GM12878 (cell line): ENCODE measurements around the gene PYGB. TPM values are rescaled to one million over a fixed set of nuclear protein-coding genes. Genes with fewer than 3 reads are reported as not detected.

Experiments used
- ATAC-seq: fragments of 200-7000 bp; cut with Tn5 transposase; 3 replicates; pipeline ENCODE4 v1.9.1; 2020; ENCODE audit warnings: mild to moderate bottlenecking, moderate library complexity
- BruUV-seq: library from RNA; stranded (reverse); fragments of 400-500 nt; replicated peaks from 2 replicates; lab custom pipeline; 2021; lab: Mats Ljungman, UMichigan
- CTCF ChIA-PET: fragments of 300-600 bp; sonication (Branson Sonifier 250); formaldehyde crosslinking; extraction: SDS; loops from one replicate; lab custom pipeline; 2021; ENCODE audit warnings: inconsistent platforms; lab: Yijun Ruan, JAX
- POLR2A ChIA-PET: fragments of 350-600 bp; formaldehyde crosslinking; extraction: SDS; loops from one replicate; lab custom pipeline; 2021; ENCODE audit warnings: inconsistent platforms; lab: Charles Lee
- RAD21 ChIA-PET: fragments of 300-600 bp; sonication (Branson Sonifier 250); formaldehyde crosslinking; loops from one replicate; lab custom pipeline; 2023; ENCODE audit warnings: antibody characterized with exemption; ENCODE audit not compliant: unreplicated experiment; lab: Charles Lee
- SMC1A ChIA-PET: fragments of 300-600 bp; sonication (Branson Sonifier 250); formaldehyde crosslinking; loops from one replicate; lab custom pipeline; 2023; ENCODE audit not compliant: unreplicated experiment, uncharacterized antibody; lab: Charles Lee
- DNase-seq: peaks from one replicate; pipeline ENCODE4 v3.0.0-alpha.2; 2011; ENCODE audit warnings: low read depth, low spot score
- FAIRE-seq: peaks from 3 replicates; lab custom pipeline; 2011; peaks lifted over from hg19 to GRCh38; lab: Jason Lieb, UNC
- H2AFZ ChIP-seq: 2 replicates; pipeline ENCODE4 v1.6.0; 2011; ENCODE audit warnings: low read depth, low read length, control low read depth; ENCODE audit not compliant: control insufficient read depth
- H3K27ac ChIP-seq: 2 replicates; pipeline ENCODE4 v1.5.1; 2011; ENCODE audit warnings: control low read depth; ENCODE audit not compliant: control insufficient read depth, insufficient read depth
- H3K27me3 ChIP-seq, 2 experiments: replicated peaks in 1 of 2; 2 replicates each; pipeline versions ENCODE4 v1.6.0 to v1.6.1; 2011; ENCODE audit warnings: low read length in 1 of 2; ENCODE audit not compliant: control insufficient read depth in 2 of 2, insufficient read depth in 2 of 2
- H3K36me3 ChIP-seq, 2 experiments: 2 replicates each; pipeline ENCODE4 v1.5.1; 2011; ENCODE audit warnings: low read length in 1 of 2; ENCODE audit not compliant: control insufficient read depth in 2 of 2, insufficient read depth in 2 of 2
- H3K4me1 ChIP-seq: 2 replicates; pipeline ENCODE4 v1.6.1; 2011; ENCODE audit warnings: mild to moderate bottlenecking, low read length, moderate library complexity, mixed read lengths; ENCODE audit not compliant: control insufficient read depth, insufficient read depth
- H3K4me2 ChIP-seq: 2 replicates; pipeline ENCODE4 v1.6.0; 2011; ENCODE audit warnings: control low read depth; ENCODE audit not compliant: control insufficient read depth, insufficient read depth
- H3K4me3 ChIP-seq: fragments of 200-600 bp; sonication (generic); 2 replicates; pipeline ENCODE4 v1.5.1; 2016
- H3K79me2 ChIP-seq: 2 replicates; pipeline ENCODE4 v1.6.0; 2011; ENCODE audit warnings: low read length; ENCODE audit not compliant: control insufficient read depth, insufficient read depth
- H3K9ac ChIP-seq: 2 replicates; pipeline ENCODE4 v1.8.0; 2011; ENCODE audit warnings: low read length, control low read depth, mixed read lengths; ENCODE audit not compliant: control insufficient read depth, insufficient read depth
- H3K9me3 ChIP-seq: replicated peaks from 3 replicates; pipeline ENCODE4 v1.5.1; 2011; ENCODE audit warnings: mild to moderate bottlenecking, low read length; ENCODE audit not compliant: control insufficient read depth, insufficient read depth
- H4K20me1 ChIP-seq: 2 replicates; pipeline ENCODE4 v1.6.0; 2011; ENCODE audit not compliant: control insufficient read depth, insufficient read depth
- ATF2 ChIP-seq: IDR thresholded peaks from 2 replicates; pipeline ENCODE4 v1.6.1; 2012; ENCODE audit warnings: low read length, inconsistent platforms
- BHLHE40 ChIP-seq, 2 experiments: fragments of 450-650 bp in 1 of 2; IDR thresholded peaks; 2 replicates each; pipeline ENCODE4 v1.6.1; 2011 to 2017; ENCODE audit warnings: low read depth in 2 of 2, borderline replicate concordance in 1 of 2, improper control_type of control experiment in 1 of 2, low read length in 1 of 2, mild to moderate bottlenecking in 1 of 2
- CTCF ChIP-seq, 3 experiments: IDR thresholded peaks in 2 of 3; conservative IDR thresholded peaks in 1 of 3; 2 replicates each; pipeline ENCODE4 v1.5.1; 2011; ENCODE audit warnings: low read depth in 3 of 3, low read length in 3 of 3, mild to moderate bottlenecking in 3 of 3, control low read depth in 2 of 3, moderate library complexity in 2 of 3, inconsistent platforms in 1 of 3, mixed read lengths in 1 of 3; ENCODE audit not compliant: control insufficient read depth in 2 of 3, insufficient read depth in 1 of 3; ENCODE audit errors: extremely low read depth in 1 of 3
- DPF2 ChIP-seq: fragments of 450-650 bp; IDR thresholded peaks from 2 replicates; pipeline ENCODE4 v1.6.1; 2017; ENCODE audit warnings: mild to moderate bottlenecking
- EGR1 ChIP-seq, 2 experiments: IDR thresholded peaks; 1 replicate in 1 of 2; 2 replicates in 1 of 2; pipeline ENCODE4 v1.6.1; 2011 to 2012; ENCODE audit warnings: low read depth in 2 of 2, low read length in 2 of 2, borderline replicate concordance in 1 of 2, mild to moderate bottlenecking in 1 of 2, moderate library complexity in 1 of 2
- EP300 ChIP-seq, 2 experiments: fragments of 150-350 bp in 1 of 2; IDR thresholded peaks; 2 replicates each; pipeline ENCODE4 v1.6.1; 2011 to 2012; ENCODE audit warnings: low read depth in 2 of 2, low read length in 2 of 2, borderline replicate concordance in 1 of 2, improper control_type of control experiment in 1 of 2, inconsistent platforms in 1 of 2; ENCODE audit not compliant: control insufficient read depth in 1 of 2
- FOXK2 ChIP-seq: fragments of 450-650 bp; IDR thresholded peaks from 2 replicates; pipeline ENCODE4 v1.6.1; 2017; ENCODE audit warnings: mild to moderate bottlenecking, moderate library complexity
- IKZF1 ChIP-seq: fragments of 450-650 bp; conservative IDR thresholded peaks from 2 replicates; pipeline ENCODE4 v1.6.1; 2017; ENCODE audit warnings: antibody characterized with exemption, mild to moderate bottlenecking
- IKZF2 ChIP-seq, 2 experiments: fragments of 450-650 bp; IDR thresholded peaks; 2 replicates each; pipeline ENCODE4 v1.6.1; 2017; ENCODE audit warnings: mild to moderate bottlenecking in 2 of 2, moderate library complexity in 2 of 2
- IRF4 ChIP-seq: IDR thresholded peaks from 2 replicates; pipeline ENCODE4 v1.6.1; 2011; ENCODE audit warnings: low read depth, low read length
- MXI1 ChIP-seq: fragments of 150-350 bp; IDR thresholded peaks from 2 replicates; pipeline ENCODE4 v1.6.1; 2011; ENCODE audit warnings: low read depth, mild to moderate bottlenecking, inconsistent platforms, low read length, improper control_type of control experiment
- NFYA ChIP-seq: IDR thresholded peaks from 2 replicates; pipeline ENCODE4 v1.6.1; 2011; ENCODE audit warnings: low read depth, mild to moderate bottlenecking, low read length, improper control_type of control experiment, borderline replicate concordance
- PAX8 ChIP-seq: fragments of 450-650 bp; IDR thresholded peaks from 2 replicates; pipeline ENCODE4 v1.6.1; 2017; ENCODE audit warnings: mild to moderate bottlenecking, moderate library complexity
- RB1 ChIP-seq: fragments of 450-650 bp; formaldehyde crosslinking; IDR thresholded peaks from 2 replicates; pipeline ENCODE4 v1.6.1; 2017; ENCODE audit warnings: mild to moderate bottlenecking, borderline replicate concordance
- SMARCA5 ChIP-seq: fragments of 450-650 bp; IDR thresholded peaks from 2 replicates; pipeline ENCODE4 v1.6.1; 2017; ENCODE audit warnings: mild to moderate bottlenecking
- SMC3 ChIP-seq: IDR thresholded peaks from 2 replicates; pipeline ENCODE4 v1.6.1; 2011; ENCODE audit warnings: low read length, improper control_type of control experiment, borderline replicate concordance
- TBL1XR1 ChIP-seq: IDR thresholded peaks from 2 replicates; pipeline ENCODE4 v1.6.1; 2012; ENCODE audit warnings: low read depth, low read length, improper control_type of control experiment
- ZBED1 ChIP-seq: IDR thresholded peaks from 2 replicates; pipeline ENCODE4 v1.6.1; 2016; ENCODE audit warnings: borderline replicate concordance
- ZNF217 ChIP-seq: fragments of 450-650 bp; IDR thresholded peaks from 2 replicates; pipeline ENCODE4 v1.6.1; 2017; ENCODE audit warnings: antibody characterized with exemption, mild to moderate bottlenecking
- WGBS: methylation state at CpG from one replicate; pipeline ENCODE4 v1.1.6; 2016; ENCODE audit warnings: low lambda C conversion rate; ENCODE audit not compliant: insufficient replicate concordance, insufficient coverage; ENCODE audit errors: missing lambda C conversion rate; 5-methylcytosine and 5-hydroxymethylcytosine counted together
- in situ Hi-C: fragments of 300-500 bp; cut with MboI; formaldehyde crosslinking; loops from 9 replicates; pipeline ENCODE4 v1.14.3; 2018; ENCODE audit warnings: mixed read lengths
- intact Hi-C: fragments of 100-400 bp; cut with micrococcal nuclease; formaldehyde crosslinking; loops from one replicate; pipeline ENCODE4 v1.14.2; 2022; ENCODE audit not compliant: unreplicated experiment
- polyA plus RNA-seq, 11 experiments: library from polyadenylated mRNA; depleted of rRNA in 4 of 11; unstranded in 6 of 11; stranded (reverse) in 5 of 11; fragments of >200 nt; fragmentation: Nextera tagmentation in 4 of 11; fragmentation: Illumina TruSeq in 1 of 11; extraction: Ambion mirVana in 4 of 11; extraction: Trizol in 1 of 11; gene quantifications; 1 replicate in 1 of 11; 2 replicates in 10 of 11; pipeline versions ENCODE4 v1.2.1 to v1.2.3, GENCODE V29; 2011 to 2016; ENCODE audit warnings: inconsistent platforms in 2 of 11, missing spikeins in 2 of 11, low read depth in 1 of 11
- total RNA-seq, 4 experiments: library from RNA; depleted of rRNA in 3 of 4; stranded (reverse); fragments of >200 nt in 3 of 4; fragmentation: Illumina TruSeq in 1 of 4; extraction: Trizol in 1 of 4; gene quantifications; 2 replicates each; pipeline versions ENCODE4 v1.2.1 to v1.2.3, GENCODE V29; 2013 to 2021

The PYGB gene
- total and polyA plus RNA-seq, 10 of the 15 experiments (the other 5 are each of a cell fraction or from before 2014, with no cell fraction given) = 0.34 to 33.5 (median 21.8) TPM

DNA sequence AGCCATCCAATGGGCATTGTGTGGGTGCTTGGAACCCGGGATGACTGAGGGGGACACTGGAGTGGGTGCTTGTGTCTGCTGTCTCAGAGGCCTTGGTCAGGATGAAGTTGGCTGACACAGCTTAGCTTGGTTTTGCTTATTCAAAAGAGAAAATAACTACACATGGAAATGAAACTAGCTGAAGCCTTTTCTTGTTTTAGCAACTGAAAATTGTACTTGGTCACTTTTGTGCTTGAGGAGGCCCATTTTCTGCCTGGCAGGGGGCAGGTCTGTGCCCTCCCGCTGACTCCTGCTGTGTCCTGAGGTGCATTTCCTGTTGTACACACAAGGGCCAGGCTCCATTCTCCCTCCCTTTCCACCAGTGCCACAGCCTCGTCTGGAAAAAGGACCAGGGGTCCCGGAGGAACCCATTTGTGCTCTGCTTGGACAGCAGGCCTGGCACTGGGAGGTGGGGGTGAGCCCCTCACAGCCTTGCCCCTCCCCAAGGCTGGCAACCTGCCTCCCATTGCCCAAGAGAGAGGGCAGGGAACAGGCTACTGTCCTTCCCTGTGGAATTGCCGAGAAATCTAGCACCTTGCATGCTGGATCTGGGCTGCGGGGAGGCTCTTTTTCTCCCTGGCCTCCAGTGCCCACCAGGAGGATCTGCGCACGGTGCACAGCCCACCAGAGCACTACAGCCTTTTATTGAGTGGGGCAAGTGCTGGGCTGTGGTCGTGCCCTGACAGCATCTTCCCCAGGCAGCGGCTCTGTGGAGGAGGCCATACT lies 49.4 kb downstream of the PYGB start:
- intact Hi-C loops (no loop called here), in situ Hi-C loops (loop anchor here (5.0 to 10.0 kb wide), 2 partner anchors 95 to 453 kb away; partner anchors contain the start of gene ABHD12)
- H3K9ac ChIP-seq = peak overlapping the region; percentile 71
- ChIA-PET RAD21 (interaction anchor here (1.0 to 4.9 kb wide), 5 partner anchors 16 to 102 kb away, joined by 3 to 59 read pairs (median 4); no protein-coding TSS in a partner anchor), CTCF (interaction anchor here (0.7 to 5.1 kb wide), 4 partner anchors 11 to 100 kb away, joined by 3 to 95 read pairs (median 6); no protein-coding TSS in a partner anchor), SMC1A (interaction anchor here (0.6 to 3.5 kb wide), 5 partner anchors 14 to 110 kb away, joined by 3 to 53 read pairs (median 3); partner anchors contain the start of gene GINS1), POLR2A (interaction anchor here (1.1 kb wide), 1 partner anchor 21 kb away, joined by 6 read pairs; no protein-coding TSS in a partner anchor)
- 61% methylated on average over 10 of the region's 10 CpGs for WGBS
- H4K20me1 ChIP-seq = no peaks in the 10 kb centered on the region
- no peaks in the 10 kb centered on the region for H3K27me3 ChIP-seq
- ATAC-seq (peak; percentile 80), DNase-seq (peak; percentile 65), FAIRE-seq (peak; percentile 99)
- H3K79me2 ChIP-seq = no peaks in the 10 kb centered on the region
- H3K36me3 ChIP-seq = peaks cover 4 to 13% of the 10 kb centered on the region in 2 experiments; a peak in 3 of 4 replicates
- peak overlapping the region; percentile 13; the same call in 1 of the 2 replicates for H2AFZ ChIP-seq
- peaks cover 41% of the 10 kb centered on the region for H3K4me1 ChIP-seq
- H3K4me3 ChIP-seq = peak overlapping the region; percentile 13; the same call in 1 of the 2 replicates
- no peaks in the 10 kb centered on the region for H3K9me3 ChIP-seq
- peak overlapping the region; percentile 98 for H3K27ac ChIP-seq
- peak overlapping the region; percentile 87 for H3K4me2 ChIP-seq
- TSS peak; percentile 62 for BruUV-seq
- TF ChIP-seq IKZF2 (IDR thresholded peaks at IDR 0.05) (peak; percentile 33 to 43; a peak in 1 of 4 replicates), FOXK2 (no peak), PAX8 (no peak), ATF2 (no peak; the same call in 1 of the 2 replicates), NFYA (no peak), IKZF1 (peak; percentile 36; the same call in 1 of the 2 replicates), SMC3 (peak; percentile 14; the same call in 1 of the 2 replicates), EGR1 (IDR thresholded peaks at IDR 0.05; ENCODE audit: borderline replicate concordance in 1 of 2, low read depth in 2 of 2, low read length in 2 of 2) (no peak), EP300 (IDR thresholded peaks at IDR 0.05; ENCODE audit: borderline replicate concordance in 1 of 2, control insufficient read depth in 1 of 2, low read depth in 2 of 2, low read length in 2 of 2) (peak in 1 of 2 experiments; percentile 41; a peak in 2 of 4 replicates), TBL1XR1 (0 out of 2 replicates have a peak, but pooled peaks have one; percentile 20), CTCF (IDR thresholded peaks at IDR 0.05 in 2 of 3, conservative IDR thresholded peaks at IDR 0.05 in 1 of 3; ENCODE audit: control insufficient read depth in 2 of 3, extremely low read depth in 1 of 3, insufficient read depth in 1 of 3, low read depth in 3 of 3, low read length in 3 of 3) (0 out of 6 replicates have a peak, but pooled peaks of 1 of the 3 experiments have one; percentile 4), MXI1 (no peak), ZNF217 (peak; percentile 39; the same call in 1 of the 2 replicates), DPF2 (0 out of 2 replicates have a peak, but pooled peaks have one; percentile 42), ZBED1 (no peak), IRF4 (0 out of 2 replicates have a peak, but pooled peaks have one; percentile 45), SMARCA5 (peak; percentile 76; the same call in 1 of the 2 replicates), BHLHE40 (IDR thresholded peaks at IDR 0.05; ENCODE audit: borderline replicate concordance in 1 of 2, low read depth in 2 of 2, low read length in 1 of 2) (peak in 1 of 2 experiments; percentile 21; a peak in 2 of 4 replicates), RB1 (no peak)
